CD4-positive, CD25-positive, alpha-beta regulatory T cell (primary cell): Measurements from ENCODE around the gene TBCB. TPM values are rescaled to one million over a fixed set of nuclear protein-coding genes. Genes with fewer than 3 reads are reported as not detected.
"Not testable (repeated sequence)": the region's sequence is repeated elsewhere in the genome, so short reads cannot be mapped to it uniquely, and the experiment has no call there.

ENCODE experiments used
- ATAC-seq, 2 donors: fragments of 150-1000 bp; cut with Tn5 transposase; one replicate each; pipeline ENCODE4 v1.10.0; 2021; ENCODE audit warnings: low read depth in 2 of 2, moderate number of reproducible peaks in 2 of 2, moderate library complexity in 1 of 2
- DNase-seq, 3 donors: peaks; one replicate each; pipeline versions ENCODE4 v3.0.0 to v3.0.0-alpha.2; 2012 to 2022; ENCODE audit warnings: mixed read lengths in 1 of 3
- H3K27ac ChIP-seq: one replicate; pipeline ENCODE4 v1.7.0; 2013; ENCODE audit warnings: mild to moderate bottlenecking, low read length; ENCODE audit not compliant: insufficient read depth, poor library complexity, severe bottlenecking
- H3K27me3 ChIP-seq: one replicate; pipeline ENCODE4 v1.7.0; 2013; ENCODE audit warnings: low read length; ENCODE audit not compliant: control insufficient read depth, insufficient read depth
- H3K36me3 ChIP-seq: one replicate; pipeline ENCODE4 v1.7.0; 2013; ENCODE audit warnings: mild to moderate bottlenecking, low read length, moderate library complexity; ENCODE audit not compliant: control insufficient read depth, insufficient read depth
- H3K4me1 ChIP-seq: 2 replicates; pipeline ENCODE4 v1.7.0; 2013; ENCODE audit warnings: mild to moderate bottlenecking, low read length; ENCODE audit not compliant: insufficient read depth, control insufficient read depth, poor library complexity, severe bottlenecking
- H3K4me3 ChIP-seq: one replicate; pipeline ENCODE4 v1.7.0; 2013; ENCODE audit warnings: low read depth, mild to moderate bottlenecking, low read length, moderate library complexity
- H3K9me3 ChIP-seq, 2 experiments: 1 replicate in 1 of 2; 2 replicates in 1 of 2; pipeline ENCODE4 v1.7.0; 2013; ENCODE audit warnings: low read length in 2 of 2, mild to moderate bottlenecking in 1 of 2, moderate library complexity in 1 of 2; ENCODE audit not compliant: control insufficient read depth in 2 of 2
- H3K27ac Mint-ChIP-seq, 3 donors: one replicate each; pipeline ENCODE4 v1.8.0; 2020 to 2022; ENCODE audit warnings: mild to moderate bottlenecking in 3 of 3, mixed read lengths in 3 of 3, moderate library complexity in 2 of 3
- H3K27me3 Mint-ChIP-seq: one replicate; pipeline ENCODE4 v1.8.0; 2022; ENCODE audit warnings: mild to moderate bottlenecking, mixed read lengths
- H3K36me3 Mint-ChIP-seq: one replicate; pipeline ENCODE4 v1.8.0; 2020; ENCODE audit warnings: mixed read lengths
- H3K4me1 Mint-ChIP-seq, 4 donors: one replicate each; pipeline ENCODE4 v1.8.0; 2020 to 2022; ENCODE audit warnings: mixed read lengths in 4 of 4, mild to moderate bottlenecking in 1 of 4
- H3K4me3 Mint-ChIP-seq, 4 donors: one replicate each; pipeline ENCODE4 v1.8.0; 2020 to 2022; ENCODE audit warnings: mild to moderate bottlenecking in 4 of 4, mixed read lengths in 4 of 4, moderate library complexity in 3 of 4
- H3K9me3 Mint-ChIP-seq, 7 donors: one replicate each; pipeline ENCODE4 v1.8.0; 2020 to 2022; ENCODE audit warnings: mixed read lengths in 7 of 7, mild to moderate bottlenecking in 3 of 7, moderate library complexity in 2 of 7
- polyA plus RNA-seq, 4 donors: library from polyadenylated mRNA; unstranded; fragments of 300-500 nt; fragmentation: Illumina TruSeq; gene quantifications; one replicate each; pipeline ENCODE4 v1.2.3, GENCODE V29; 2021
- total RNA-seq: library from RNA; stranded (reverse); gene quantifications from one replicate; pipeline ENCODE4 v1.2.3, GENCODE V29; 2022

TBCB gene
- total and polyA plus RNA-seq, 5 donors from 2014 or later, result 129 to 346 (median 260) TPM

- peak overlapping the region; percentile 39 to 68 (median 46) for H3K27ac Mint-ChIP-seq
- H3K4me1 ChIP-seq, result peaks cover 11% of the 10 kb centered on the region
- peaks cover 31% of the 10 kb centered on the region for H3K36me3 ChIP-seq
- no peak for DNase-seq
- H3K4me1 Mint-ChIP-seq, result peaks cover 0 to 17% (median 10%) of the 10 kb centered on the region in 4 donors
- no peaks in the 10 kb centered on the region for H3K9me3 Mint-ChIP-seq
- peaks cover 15% of the 10 kb centered on the region for H3K36me3 Mint-ChIP-seq
- H3K27ac ChIP-seq, result no peak overlapping the region
- H3K27me3 Mint-ChIP-seq, result peaks cover 6% of the 10 kb centered on the region
- ATAC-seq, result no peak
- no peak overlapping the region for H3K4me3 ChIP-seq
- H3K27me3 ChIP-seq, result no peaks in the 10 kb centered on the region
- peak overlapping the region in 3 of 4 donors; percentile 8 to 44 (median 36) for H3K4me3 Mint-ChIP-seq
- H3K9me3 ChIP-seq, result no peaks in the 10 kb centered on the region
These were observed 10.3 kb downstream of the TBCB start for GRCh38 chr19:36125557-36125956.

DNA sequence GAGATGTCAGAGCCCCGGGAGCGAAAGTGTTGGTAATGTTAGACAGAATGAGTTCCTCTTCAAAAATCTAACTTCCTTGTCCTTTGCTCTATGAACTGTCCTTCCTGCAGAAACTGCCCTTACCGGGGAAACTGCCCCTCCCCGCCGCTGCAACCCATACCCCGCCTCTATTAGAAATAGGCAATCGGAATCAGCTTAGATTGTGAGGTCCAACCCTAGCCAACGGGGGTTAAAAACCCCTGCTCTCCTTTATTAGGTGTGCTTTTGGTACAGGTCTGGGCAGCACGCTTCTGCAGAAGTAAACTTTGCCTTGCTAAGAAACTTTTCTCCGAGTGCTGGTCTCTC, 13.1 kb downstream of the TBCB start:
- Mint-ChIP-seq H3K27ac (peak overlapping the region; percentile 86 to 98 (median 94)), H3K4me3 (peak overlapping the region; percentile 86 to 96 (median 92)), H3K4me1 (peaks cover 0 to 31% (median 19%) of the 10 kb centered on the region in 4 donors), H3K9me3 (no peaks in the 10 kb centered on the region), H3K36me3 (peaks cover 11% of the 10 kb centered on the region), H3K27me3 (peaks cover 6% of the 10 kb centered on the region)
- DNase-seq, result no peak
- ATAC-seq, result no peak
- Histone ChIP-seq H3K4me3 (peak overlapping the region; percentile 83), H3K4me1 (peaks cover 17% of the 10 kb centered on the region), H3K36me3 (peaks cover 19% of the 10 kb centered on the region), H3K9me3 (no peaks in the 10 kb centered on the region), H3K27me3 (no peaks in the 10 kb centered on the region), H3K27ac (peak overlapping the region; percentile 79)

- H3K36me3 ChIP-seq, H3K27me3 Mint-ChIP-seq, DNase-seq, H3K36me3 Mint-ChIP-seq, H3K9me3 ChIP-seq, H3K27ac Mint-ChIP-seq, H3K27me3 ChIP-seq, H3K9me3 Mint-ChIP-seq, ATAC-seq, H3K4me3 ChIP-seq, H3K27ac ChIP-seq: not testable (repeated sequence)
- H3K4me1 ChIP-seq, result peaks cover 17% of the 10 kb centered on the region
- Mint-ChIP-seq H3K4me1 (peaks cover 0 to 29% (median 19%) of the 10 kb centered on the region in 4 donors), H3K4me3 (peak overlapping the region in 1 of 4 donors; percentile 85)
These were observed 16.0 kb downstream of the TBCB start for GRCh38 chr19:36131221-36131620.

- H3K27ac ChIP-seq, H3K9me3 ChIP-seq, H3K9me3 Mint-ChIP-seq, H3K27me3 Mint-ChIP-seq, DNase-seq, H3K4me3 ChIP-seq, H3K36me3 ChIP-seq, H3K36me3 Mint-ChIP-seq, ATAC-seq, H3K27me3 ChIP-seq: not testable (repeated sequence)
- Mint-ChIP-seq H3K4me1 (peaks cover 0 to 21% (median 12%) of the 10 kb centered on the region in 4 donors), H3K27ac (peak overlapping the region in 1 of 3 donors; percentile 77), H3K4me3 (peak overlapping the region in 1 of 4 donors; percentile 60)
- peaks cover 11% of the 10 kb centered on the region for H3K4me1 ChIP-seq
These were observed 19.6 kb downstream of the TBCB start for GRCh38 chr19:36134867-36135266.

DNA sequence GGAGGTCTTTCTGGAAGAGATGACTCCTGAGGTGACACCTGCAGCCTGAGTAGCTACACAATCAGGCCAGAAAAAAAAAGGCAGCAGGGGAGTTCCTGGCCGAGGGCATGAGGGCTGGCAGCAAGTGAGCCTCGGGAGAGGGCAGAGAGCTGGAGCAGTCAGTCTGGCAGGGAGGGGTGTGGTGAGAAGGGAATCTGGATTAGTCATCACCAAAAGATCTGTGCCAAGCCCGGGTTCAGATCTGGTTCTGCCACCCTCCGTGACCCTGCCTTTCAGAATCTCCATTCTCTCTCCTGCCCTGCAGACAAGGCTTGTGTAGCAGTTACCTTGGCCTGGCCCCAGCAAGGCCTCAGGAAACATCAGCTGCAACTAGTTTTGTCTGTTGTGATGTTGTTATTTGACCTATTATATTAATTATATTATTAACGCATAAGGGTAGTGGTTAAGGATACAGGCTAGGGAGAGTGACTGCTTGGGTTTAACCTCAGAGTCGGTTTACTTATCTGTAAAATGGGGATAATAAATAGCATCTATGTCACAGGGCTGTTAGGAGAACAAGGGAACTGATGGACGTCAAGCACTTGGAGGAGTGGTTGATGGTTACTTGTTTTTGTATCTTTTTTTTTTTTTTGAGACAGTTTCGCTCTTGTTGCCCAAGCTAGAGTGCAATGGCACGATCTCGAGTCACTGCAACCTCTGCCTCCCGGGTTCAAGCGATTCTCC, 21.9 kb downstream of the TBCB start:
- Histone ChIP-seq H3K27me3 (no peaks in the 10 kb centered on the region), H3K4me1 (peaks cover 22% of the 10 kb centered on the region), H3K27ac (no peak overlapping the region), H3K4me3 (no peak overlapping the region), H3K36me3 (no peaks in the 10 kb centered on the region), H3K9me3 (no peaks in the 10 kb centered on the region)
- H3K4me3 Mint-ChIP-seq, result peak overlapping the region in 3 of 4 donors; percentile 33 to 82 (median 70)
- DNase-seq, result peak in 1 of 3 donors; percentile 5
- H3K9me3 Mint-ChIP-seq, result peaks cover 0 to 4% (median 0%) of the 10 kb centered on the region in 7 donors
- no peaks in the 10 kb centered on the region for H3K27me3 Mint-ChIP-seq
- H3K36me3 Mint-ChIP-seq, result peaks cover 6% of the 10 kb centered on the region
- peaks cover 8 to 24% (median 18%) of the 10 kb centered on the region in 4 donors for H3K4me1 Mint-ChIP-seq
- peak overlapping the region in 2 of 3 donors; percentile 8 to 70 for H3K27ac Mint-ChIP-seq
- ATAC-seq, result no peak

GRCh38 chr19:36139120-36139472, 23.8 kb downstream of the TBCB start:
- Mint-ChIP-seq H3K27me3 (no peaks in the 10 kb centered on the region), H3K9me3 (peaks cover 0 to 4% (median 0%) of the 10 kb centered on the region in 7 donors), H3K27ac (peak overlapping the region; percentile 91 to 95 (median 93)), H3K4me3 (peak overlapping the region; percentile 89 to 94 (median 92)), H3K36me3 (peaks cover 12% of the 10 kb centered on the region), H3K4me1 (peaks cover 8 to 20% (median 12%) of the 10 kb centered on the region in 4 donors)
- peak overlapping the region; percentile 81 for H3K27ac ChIP-seq
- H3K27me3 ChIP-seq, result no peaks in the 10 kb centered on the region
- ATAC-seq (no peak), DNase-seq (no peak)
- H3K36me3 ChIP-seq, result peaks cover 10% of the 10 kb centered on the region
- peaks cover 18% of the 10 kb centered on the region for H3K4me1 ChIP-seq
- no peaks in the 10 kb centered on the region for H3K9me3 ChIP-seq
- peak overlapping the region; percentile 55 for H3K4me3 ChIP-seq

DNA sequence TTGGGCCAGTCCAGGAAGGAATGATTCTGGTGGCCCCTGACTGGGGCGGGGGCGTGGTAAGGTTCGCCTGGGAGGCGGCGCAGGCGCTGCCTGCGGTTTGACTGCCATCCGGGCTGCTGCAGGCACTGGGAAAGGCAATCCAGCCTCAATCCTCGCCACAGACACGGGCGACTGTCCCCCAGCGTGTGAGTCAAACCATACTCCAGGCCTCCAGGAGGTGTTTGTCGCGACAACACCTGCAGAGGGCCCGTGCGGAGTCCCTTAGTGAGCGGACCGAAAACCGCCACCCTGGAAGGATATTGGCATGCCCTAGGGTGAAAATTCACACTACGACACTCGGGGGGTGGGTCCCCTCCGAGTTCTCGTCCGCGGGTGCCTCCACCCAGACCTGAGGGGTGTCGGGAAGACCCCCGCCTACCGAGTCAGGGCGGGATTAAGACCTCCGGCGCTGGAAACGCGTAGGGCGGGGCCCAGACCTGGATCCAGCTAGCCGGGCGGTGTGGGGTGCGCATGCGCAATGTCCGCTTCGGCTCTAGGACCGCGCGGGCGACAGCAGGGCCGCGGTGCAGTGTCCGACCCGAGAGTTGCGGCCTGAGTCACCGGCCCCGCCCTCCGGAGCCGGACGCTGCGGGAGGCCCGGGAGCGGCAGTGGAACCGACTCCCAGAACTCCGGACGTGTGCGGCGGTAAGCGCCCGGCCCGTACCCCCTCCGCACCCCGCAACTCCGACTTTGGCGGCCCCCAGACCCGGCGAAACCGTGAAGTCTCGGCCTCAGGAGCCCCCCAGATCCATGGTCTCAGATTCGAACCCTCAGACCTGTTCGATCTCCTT, 24.4 kb downstream of the TBCB start, which contains the start of gene CAPNS1:
TSS of gene CAPNS1 (plus strand) at position 594 of the 831 bp plus-strand sequence. CDS start 946 bp downstream, outside the sequence.
- peak within 1 kb of the TSS; percentile 89 to 94 (median 92) for H3K4me3 Mint-ChIP-seq
- Histone ChIP-seq H3K27ac (peak within 1 kb of the TSS; percentile 81), H3K4me1 (peaks cover 18% of the 10 kb centered on the region), H3K27me3 (no peaks in the 10 kb centered on the region), H3K4me3 (peak within 1 kb of the TSS; percentile 88), H3K9me3 (no peaks in the 10 kb centered on the region), H3K36me3 (peaks cover 16% of the 10 kb centered on the region)
- ATAC-seq, result peak; percentile 69 to 70
- peak; percentile 84 to 93 (median 85) for DNase-seq
- H3K27me3 Mint-ChIP-seq, result no peaks in the 10 kb centered on the region
- H3K9me3 Mint-ChIP-seq, result peaks cover 0 to 4% (median 0%) of the 10 kb centered on the region in 7 donors
- H3K27ac Mint-ChIP-seq, result peak within 1 kb of the TSS; percentile 91 to 95 (median 93)
- H3K36me3 Mint-ChIP-seq, result peaks cover 13% of the 10 kb centered on the region
- peaks cover 8 to 20% (median 13%) of the 10 kb centered on the region in 4 donors for H3K4me1 Mint-ChIP-seq
